Lung (tissue), 12 donors: ENCODE measurements around the gene FAM156A. TPM values are rescaled to one million over a fixed set of nuclear protein-coding genes. Genes with fewer than 3 reads are reported as not detected.
"Not testable (repeated sequence)": the region's sequence is repeated elsewhere in the genome, so short reads cannot be mapped to it uniquely, and the experiment has no call there.

Experiments used
- ATAC-seq: fragments of 200-7000 bp; cut with Tn5 transposase; one replicate; pipeline ENCODE4 v1.9.1; 2020; ENCODE audit warnings: moderate number of reproducible peaks; ENCODE audit not compliant: insufficient read depth, low FRiP score
- DNase-seq, 3 donors: peaks; one replicate each; pipeline ENCODE4 v3.0.0-alpha.2; 2013 to 2017
- H3K27ac ChIP-seq, 2 donors: one replicate each; pipeline ENCODE4 v1.5.1; 2013; ENCODE audit warnings: mild to moderate bottlenecking in 2 of 2, moderate library complexity in 2 of 2, control low read depth in 1 of 2, inconsistent platforms in 1 of 2, low read depth in 1 of 2, low read length in 1 of 2
- H3K27me3 ChIP-seq, 3 donors: one replicate each; pipeline ENCODE4 v1.5.1; 2013; ENCODE audit warnings: low read length in 2 of 3; ENCODE audit not compliant: control insufficient read depth in 3 of 3, insufficient read depth in 3 of 3
- H3K36me3 ChIP-seq, 4 donors: one replicate each; pipeline ENCODE4 v1.5.1; 2013; ENCODE audit warnings: low read length in 4 of 4, mild to moderate bottlenecking in 1 of 4, moderate library complexity in 1 of 4; ENCODE audit not compliant: control insufficient read depth in 4 of 4, insufficient read depth in 4 of 4
- H3K4me1 ChIP-seq, 5 donors: one replicate each; pipeline ENCODE4 v1.5.1; 2013; ENCODE audit warnings: low read length in 5 of 5, mild to moderate bottlenecking in 2 of 5, moderate library complexity in 1 of 5; ENCODE audit not compliant: control insufficient read depth in 5 of 5, insufficient read depth in 5 of 5
- H3K4me3 ChIP-seq: one replicate; pipeline ENCODE4 v1.5.1; 2013; ENCODE audit warnings: mild to moderate bottlenecking, control low read depth, moderate library complexity
- H3K9ac ChIP-seq, 2 donors: one replicate each; pipeline ENCODE4 v1.5.1; 2013; ENCODE audit warnings: low read length in 2 of 2, control low read depth in 1 of 2; ENCODE audit not compliant: insufficient read depth in 1 of 2
- H3K9me3 ChIP-seq, 4 donors: one replicate each; pipeline ENCODE4 v1.5.1; 2013; ENCODE audit warnings: low read length in 3 of 4, mild to moderate bottlenecking in 1 of 4, moderate library complexity in 1 of 4; ENCODE audit not compliant: control insufficient read depth in 4 of 4, insufficient read depth in 3 of 4
- CTCF ChIP-seq: IDR thresholded peaks from 2 replicates; pipeline ENCODE4 v1.5.1; 2012; ENCODE audit warnings: mild to moderate bottlenecking; ENCODE audit errors: control extremely low read depth, extremely low read depth
- WGBS, 2 donors: extraction: QIAGEN DNeasy Blood & Tissue Kit; methylation state at CpG; one replicate each; pipeline ENCODE4 v1.1.7; 2013; 5-methylcytosine and 5-hydroxymethylcytosine counted together
- polyA plus RNA-seq, 2 donors: library from polyadenylated mRNA; stranded (reverse); fragments of 200-250 nt; gene quantifications; one replicate each; pipeline ENCODE4 v1.2.1, GENCODE V29; 2013
- total RNA-seq, 2 donors: library from RNA; depleted of rRNA in 1 of 2; stranded (reverse); fragments of >200 nt in 1 of 2; gene quantifications; one replicate each; pipeline ENCODE4 v1.2.1, GENCODE V29; 2014 to 2021
- donor health status: control.
- donor health status: control.
- donor health status: Bipolar disorder and iron deficiency.
- donor health status: healthy.
- donor health status: DM: yes; HTN: yes; CAD: no.

The FAM156A gene
- total and polyA plus RNA-seq, 4 donors, result 14.0 to 21.4 (median 17.5) TPM

GRCh38 chrX:52923781-52924241, 34.5 kb downstream of the FAM156A start:
- Histone ChIP-seq H3K27me3 (peaks cover 0 to 3% (median 0%) of the 10 kb centered on the region in 3 donors), H3K36me3 (no peaks in the 10 kb centered on the region), H3K9ac (peak overlapping the region in 1 of 2 donors; percentile 51), H3K9me3 (no peaks in the 10 kb centered on the region), H3K4me3 (no peak overlapping the region), H3K27ac (peak overlapping the region; percentile 20 to 40), H3K4me1 (peaks cover 0 to 9% (median 5%) of the 10 kb centered on the region in 5 donors)
- DNase-seq (peak in 2 of 3 donors; percentile 29 to 50), ATAC-seq (no peak)
- 20 to 47% methylated on average over 4 of the region's 4 CpGs for WGBS, 2 donors
- no peak for TF ChIP-seq CTCF

GRCh38 chrX:52914704-52915103, 43.6 kb downstream of the FAM156A start:
- not testable (repeated sequence) for H3K36me3 ChIP-seq, ATAC-seq, H3K4me3 ChIP-seq, DNase-seq, H3K4me1 ChIP-seq, H3K27ac ChIP-seq, H3K9me3 ChIP-seq, H3K9ac ChIP-seq, H3K27me3 ChIP-seq
- WGBS, 2 donors, result no CpG with 5 or more reads among the region's 3 CpGs

GRCh38 chrX:52913681-52914080, 44.6 kb downstream of the FAM156A start:
- H3K4me3 ChIP-seq, H3K9me3 ChIP-seq, H3K4me1 ChIP-seq, ATAC-seq, H3K36me3 ChIP-seq, DNase-seq, H3K9ac ChIP-seq, H3K27ac ChIP-seq, H3K27me3 ChIP-seq: not testable (repeated sequence)
- no CpG with 5 or more reads among the region's 9 CpGs for WGBS, 2 donors

- DNase-seq, H3K4me1 ChIP-seq: not testable (repeated sequence)
- no CpG with 5 or more reads among the region's 12 CpGs for WGBS, 2 donors
Measured at GRCh38 chrX:52909313-52909969, 48.9 kb downstream of the FAM156A start.

GRCh38 chrX:52907900-52908299, 50.4 kb downstream of the FAM156A start:
- H3K27ac ChIP-seq, H3K4me3 ChIP-seq, H3K27me3 ChIP-seq, DNase-seq, ATAC-seq, H3K4me1 ChIP-seq, H3K9ac ChIP-seq, H3K36me3 ChIP-seq, H3K9me3 ChIP-seq: not testable (repeated sequence)
- WGBS, 2 donors, result no CpG with 5 or more reads among the region's 17 CpGs

More at GRCh38 chrX:52909313-52909969, 48.9 kb downstream of the FAM156A start:
- H3K27ac ChIP-seq, H3K4me3 ChIP-seq, H3K36me3 ChIP-seq, H3K9me3 ChIP-seq, H3K27me3 ChIP-seq, H3K9ac ChIP-seq: not testable (repeated sequence)
- ATAC-seq, result peak; percentile 23

- DNase-seq, H3K9ac ChIP-seq, ATAC-seq, H3K36me3 ChIP-seq, H3K27ac ChIP-seq, H3K4me1 ChIP-seq, H3K4me3 ChIP-seq, H3K9me3 ChIP-seq, H3K27me3 ChIP-seq: not testable (repeated sequence)
- no CpG with 5 or more reads among the region's 17 CpGs for WGBS, 2 donors
Measured at GRCh38 chrX:52907137-52907536, 51.2 kb downstream of the FAM156A start.

GRCh38 chrX:52906072-52906471, 52.2 kb downstream of the FAM156A start:
- H3K27ac ChIP-seq, ATAC-seq, H3K36me3 ChIP-seq, H3K27me3 ChIP-seq, H3K4me3 ChIP-seq, H3K4me1 ChIP-seq, DNase-seq, H3K9ac ChIP-seq, H3K9me3 ChIP-seq: not testable (repeated sequence)
- WGBS, 2 donors, result no CpG with 5 or more reads among the region's 4 CpGs
